OCI-LY7 (cell line): ENCODE data around the gene ZNF407.

ENCODE experiments used
- EZH2phosphoT487 ChIP-seq: fragments of 200-600 bp; sonication (generic); IDR thresholded peaks from 2 replicates; pipeline ENCODE4 v1.6.1; 2018; ENCODE audit warnings: low read depth, borderline replicate concordance, mild to moderate bottlenecking, mixed run types, antibody characterized with exemption, low read length, moderate library complexity, mixed read lengths
- TF ChIP-seq, protein P1 (sequence below): fragments of 200-600 bp; sonication (generic); conservative IDR thresholded peaks from 2 replicates; pipeline ENCODE4 v1.5.1; 2014; ENCODE audit warnings: mild to moderate bottlenecking, antibody characterized with exemption, low read length, moderate library complexity, mixed read lengths

DNA sequence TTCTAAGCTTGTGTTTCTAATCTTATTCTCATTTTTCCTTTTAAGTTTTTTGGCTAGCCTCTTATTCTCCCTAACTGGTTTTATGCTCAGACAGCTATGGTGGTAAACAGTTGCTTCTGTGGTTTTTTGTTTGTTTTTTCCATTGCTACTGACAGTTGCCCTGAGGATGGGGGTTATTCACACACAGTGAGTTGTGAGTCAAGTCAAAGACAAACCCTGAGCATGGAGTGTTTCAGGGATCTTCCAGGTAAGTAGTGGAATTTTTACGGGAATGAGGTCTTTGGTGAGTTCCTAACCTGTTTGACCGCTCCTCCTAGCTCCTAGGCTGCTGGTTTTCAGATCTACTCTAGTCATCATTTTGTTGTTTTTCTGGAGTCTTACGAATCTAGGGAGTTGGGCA, 162.8 kb downstream of the ZNF407 start:
- TF ChIP-seq, protein P1, sequence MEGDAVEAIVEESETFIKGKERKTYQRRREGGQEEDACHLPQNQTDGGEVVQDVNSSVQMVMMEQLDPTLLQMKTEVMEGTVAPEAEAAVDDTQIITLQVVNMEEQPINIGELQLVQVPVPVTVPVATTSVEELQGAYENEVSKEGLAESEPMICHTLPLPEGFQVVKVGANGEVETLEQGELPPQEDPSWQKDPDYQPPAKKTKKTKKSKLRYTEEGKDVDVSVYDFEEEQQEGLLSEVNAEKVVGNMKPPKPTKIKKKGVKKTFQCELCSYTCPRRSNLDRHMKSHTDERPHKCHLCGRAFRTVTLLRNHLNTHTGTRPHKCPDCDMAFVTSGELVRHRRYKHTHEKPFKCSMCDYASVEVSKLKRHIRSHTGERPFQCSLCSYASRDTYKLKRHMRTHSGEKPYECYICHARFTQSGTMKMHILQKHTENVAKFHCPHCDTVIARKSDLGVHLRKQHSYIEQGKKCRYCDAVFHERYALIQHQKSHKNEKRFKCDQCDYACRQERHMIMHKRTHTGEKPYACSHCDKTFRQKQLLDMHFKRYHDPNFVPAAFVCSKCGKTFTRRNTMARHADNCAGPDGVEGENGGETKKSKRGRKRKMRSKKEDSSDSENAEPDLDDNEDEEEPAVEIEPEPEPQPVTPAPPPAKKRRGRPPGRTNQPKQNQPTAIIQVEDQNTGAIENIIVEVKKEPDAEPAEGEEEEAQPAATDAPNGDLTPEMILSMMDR: no peak
- TF ChIP-seq EZH2phosphoT487: no peak
